ENCODE measurements around the gene MRC1.

The MRC1 gene

GRCh38 chr10:17808971-17809841 lies at the start of gene MRC1:
MRC1 (plus strand) TSS chr10:17809348; CDS start chr10:17809466, 118 bp downstream.
- Mint-ChIP-seq H3K36me3 (ENCODE audit: low read depth) (no peaks in the 10 kb centered on the region), H3K4me3 (no peak within 1 kb of the TSS), H3K27ac (no peak within 1 kb of the TSS), H3K4me1 (ENCODE audit: low read depth) (peaks cover 9% of the 10 kb centered on the region), H3K9me3 (no peaks in the 10 kb centered on the region), H3K27me3 (ENCODE audit: low read depth) (peaks cover 14% of the 10 kb centered on the region)

- H3K4me1 Mint-ChIP-seq (ENCODE audit: low read depth): no peaks in the 10 kb centered on the region
- H3K27me3 Mint-ChIP-seq (ENCODE audit: low read depth): peaks cover 4% of the 10 kb centered on the region
- H3K9me3 Mint-ChIP-seq: no peaks in the 10 kb centered on the region
- H3K36me3 Mint-ChIP-seq (ENCODE audit: low read depth): no peaks in the 10 kb centered on the region
- no peak overlapping the region for H3K4me3 Mint-ChIP-seq
- no peak overlapping the region for H3K27ac Mint-ChIP-seq
Measured at GRCh38 chr10:17764142-17764541, 45.0 kb upstream of the MRC1 start.

- Mint-ChIP-seq H3K9me3 (no peaks in the 10 kb centered on the region), H3K27ac (no peak overlapping the region), H3K4me3 (no peak overlapping the region), H3K4me1 (ENCODE audit: low read depth) (no peaks in the 10 kb centered on the region), H3K36me3 (ENCODE audit: low read depth) (no peaks in the 10 kb centered on the region), H3K27me3 (ENCODE audit: low read depth) (peaks cover 4% of the 10 kb centered on the region)
Measured at GRCh38 chr10:17765602-17766001, 43.5 kb upstream of the MRC1 start.

- H3K27me3 Mint-ChIP-seq (ENCODE audit: low read depth): peaks cover 7% of the 10 kb centered on the region
- H3K27ac Mint-ChIP-seq: no peak overlapping the region
- no peaks in the 10 kb centered on the region for H3K9me3 Mint-ChIP-seq
- H3K36me3 Mint-ChIP-seq (ENCODE audit: low read depth): no peaks in the 10 kb centered on the region
- H3K4me3 Mint-ChIP-seq: no peak overlapping the region
- H3K4me1 Mint-ChIP-seq (ENCODE audit: low read depth): no peaks in the 10 kb centered on the region
Measured at GRCh38 chr10:17766731-17767130, 42.4 kb upstream of the MRC1 start.

GRCh38 chr10:17768496-17768895 lies 40.7 kb upstream of the MRC1 start:
- Mint-ChIP-seq H3K9me3 (no peaks in the 10 kb centered on the region), H3K36me3 (ENCODE audit: low read depth) (no peaks in the 10 kb centered on the region), H3K4me1 (ENCODE audit: low read depth) (no peaks in the 10 kb centered on the region), H3K27ac (no peak overlapping the region), H3K27me3 (ENCODE audit: low read depth) (peaks cover 7% of the 10 kb centered on the region), H3K4me3 (no peak overlapping the region)

GRCh38 chr10:17768957-17769356 lies 40.2 kb upstream of the MRC1 start:
- Mint-ChIP-seq H3K4me1 (ENCODE audit: low read depth) (no peaks in the 10 kb centered on the region), H3K4me3 (no peak overlapping the region), H3K27ac (no peak overlapping the region), H3K36me3 (ENCODE audit: low read depth) (no peaks in the 10 kb centered on the region), H3K27me3 (ENCODE audit: low read depth) (peaks cover 7% of the 10 kb centered on the region), H3K9me3 (no peaks in the 10 kb centered on the region)

GRCh38 chr10:17771017-17771416 lies 38.1 kb upstream of the MRC1 start:
- H3K27me3 Mint-ChIP-seq (ENCODE audit: low read depth): peaks cover 3% of the 10 kb centered on the region
- H3K4me1 Mint-ChIP-seq (ENCODE audit: low read depth): no peaks in the 10 kb centered on the region
- H3K9me3 Mint-ChIP-seq: no peaks in the 10 kb centered on the region
- no peaks in the 10 kb centered on the region for H3K36me3 Mint-ChIP-seq (ENCODE audit: low read depth)
- no peak overlapping the region for H3K27ac Mint-ChIP-seq
- no peak overlapping the region for H3K4me3 Mint-ChIP-seq

- Mint-ChIP-seq H3K4me1 (ENCODE audit: low read depth) (no peaks in the 10 kb centered on the region), H3K9me3 (no peaks in the 10 kb centered on the region), H3K27ac (no peak overlapping the region), H3K36me3 (ENCODE audit: low read depth) (no peaks in the 10 kb centered on the region), H3K4me3 (no peak overlapping the region), H3K27me3 (ENCODE audit: low read depth) (no peaks in the 10 kb centered on the region)
Measured at GRCh38 chr10:17779784-17780183, 29.4 kb upstream of the MRC1 start.

GRCh38 chr10:17780727-17781126 lies 28.4 kb upstream of the MRC1 start:
- Mint-ChIP-seq H3K27ac (no peak overlapping the region), H3K27me3 (ENCODE audit: low read depth) (no peaks in the 10 kb centered on the region), H3K9me3 (no peaks in the 10 kb centered on the region), H3K4me1 (ENCODE audit: low read depth) (no peaks in the 10 kb centered on the region), H3K36me3 (ENCODE audit: low read depth) (no peaks in the 10 kb centered on the region), H3K4me3 (no peak overlapping the region)

- Mint-ChIP-seq H3K4me1 (ENCODE audit: low read depth) (no peaks in the 10 kb centered on the region), H3K27ac (no peak overlapping the region), H3K36me3 (ENCODE audit: low read depth) (no peaks in the 10 kb centered on the region), H3K4me3 (no peak overlapping the region), H3K27me3 (ENCODE audit: low read depth) (no peaks in the 10 kb centered on the region), H3K9me3 (no peaks in the 10 kb centered on the region)
Measured at GRCh38 chr10:17781856-17782255, 27.3 kb upstream of the MRC1 start.

GRCh38 chr10:17782921-17783665 lies 26.1 kb upstream of the MRC1 start:
- Mint-ChIP-seq H3K27ac (no peak overlapping the region), H3K4me3 (no peak overlapping the region), H3K4me1 (ENCODE audit: low read depth) (no peaks in the 10 kb centered on the region), H3K9me3 (no peaks in the 10 kb centered on the region), H3K27me3 (ENCODE audit: low read depth) (no peaks in the 10 kb centered on the region), H3K36me3 (ENCODE audit: low read depth) (no peaks in the 10 kb centered on the region)

GRCh38 chr10:17783751-17784150 lies 25.4 kb upstream of the MRC1 start:
- no peaks in the 10 kb centered on the region for H3K27me3 Mint-ChIP-seq (ENCODE audit: low read depth)
- no peaks in the 10 kb centered on the region for H3K36me3 Mint-ChIP-seq (ENCODE audit: low read depth)

GRCh38 chr10:17784688-17785087 lies 24.5 kb upstream of the MRC1 start:
- no peaks in the 10 kb centered on the region for H3K36me3 Mint-ChIP-seq (ENCODE audit: low read depth)
- H3K27ac Mint-ChIP-seq: no peak overlapping the region
- no peak overlapping the region for H3K4me3 Mint-ChIP-seq
- H3K9me3 Mint-ChIP-seq: no peaks in the 10 kb centered on the region
- H3K4me1 Mint-ChIP-seq (ENCODE audit: low read depth): no peaks in the 10 kb centered on the region
- H3K27me3 Mint-ChIP-seq (ENCODE audit: low read depth): no peaks in the 10 kb centered on the region

More at GRCh38 chr10:17783751-17784150, 25.4 kb upstream of the MRC1 start:
- Mint-ChIP-seq H3K27ac (no peak overlapping the region), H3K4me1 (ENCODE audit: low read depth) (no peaks in the 10 kb centered on the region), H3K9me3 (no peaks in the 10 kb centered on the region), H3K4me3 (no peak overlapping the region)

GRCh38 chr10:17785276-17785930 lies 23.7 kb upstream of the MRC1 start:
- H3K27me3 Mint-ChIP-seq (ENCODE audit: low read depth): no peaks in the 10 kb centered on the region
- H3K4me1 Mint-ChIP-seq (ENCODE audit: low read depth): no peaks in the 10 kb centered on the region
- no peaks in the 10 kb centered on the region for H3K36me3 Mint-ChIP-seq (ENCODE audit: low read depth)
- H3K27ac Mint-ChIP-seq: no peak overlapping the region
- H3K4me3 Mint-ChIP-seq: no peak overlapping the region
- H3K9me3 Mint-ChIP-seq: no peaks in the 10 kb centered on the region
